ENCODE results near the gene OR4C5.
"Not testable (repeated sequence)": the region's sequence is repeated elsewhere in the genome, so short reads cannot be mapped to it uniquely, and the experiment has no call there.

The OR4C5 gene

DNA sequence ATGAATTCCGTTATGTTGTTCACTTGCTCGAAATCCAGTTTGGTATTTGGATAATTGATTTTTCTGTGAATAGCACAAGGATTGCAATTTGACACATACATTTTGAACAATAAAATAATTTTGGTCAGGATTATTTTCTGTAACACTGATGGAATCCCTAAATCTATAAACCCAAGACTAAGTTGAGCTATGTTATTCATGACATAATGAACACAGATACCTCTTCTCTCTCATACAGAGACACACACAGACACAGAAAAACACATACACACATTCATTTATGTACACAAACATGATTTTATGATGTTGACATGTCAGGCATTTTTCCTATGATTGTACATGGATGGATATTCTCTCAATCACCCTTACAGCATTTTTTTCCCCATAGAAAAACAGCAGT is at the start of gene OR4C5:
Gene OR4C5 (minus strand): TSS at position 101 of the 400 bp plus-strand sequence. CDS start 0 bp downstream, at position 101.
- Mint-ChIP-seq H3K27me3 (ENCODE audit: low read depth) (no peaks in the 10 kb centered on the region), H3K36me3 (ENCODE audit: low read depth) (no peaks in the 10 kb centered on the region), H3K4me3 (no peak within 1 kb of the TSS), H3K4me1 (ENCODE audit: low read depth) (no peaks in the 10 kb centered on the region), H3K27ac (no peak within 1 kb of the TSS), H3K9me3 (no peaks in the 10 kb centered on the region)

DNA sequence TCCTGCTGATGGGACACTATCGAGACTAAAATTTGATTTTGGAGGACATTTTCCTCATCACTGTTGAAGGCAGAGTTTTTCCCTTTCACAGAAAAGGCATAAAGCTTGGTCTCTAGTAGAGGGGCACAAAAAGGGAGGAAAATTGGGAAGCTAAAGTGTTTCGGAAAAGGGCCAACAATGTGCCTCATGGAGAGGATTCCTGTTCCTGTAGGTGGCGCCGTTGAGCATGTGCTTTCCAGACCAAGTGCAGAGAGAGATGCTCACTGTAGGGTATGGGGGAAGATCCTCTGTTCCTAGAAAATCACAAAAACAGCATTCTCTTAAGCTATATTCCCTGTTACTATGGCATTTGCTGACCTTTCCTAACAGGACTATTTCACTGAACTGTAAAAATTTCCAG is 18.4 kb upstream of the OR4C5 start:
- Mint-ChIP-seq H3K4me3 (no peak overlapping the region), H3K36me3 (ENCODE audit: low read depth) (no peaks in the 10 kb centered on the region), H3K27ac (no peak overlapping the region), H3K9me3 (peaks cover 23% of the 10 kb centered on the region), H3K4me1 (ENCODE audit: low read depth) (no peaks in the 10 kb centered on the region), H3K27me3 (ENCODE audit: low read depth) (no peaks in the 10 kb centered on the region)

- not testable (repeated sequence) for H3K36me3 Mint-ChIP-seq (ENCODE audit: low read depth); H3K27ac Mint-ChIP-seq; H3K4me1 Mint-ChIP-seq (ENCODE audit: low read depth); H3K27me3 Mint-ChIP-seq (ENCODE audit: low read depth); H3K4me3 Mint-ChIP-seq
- H3K9me3 Mint-ChIP-seq: peaks cover 23% of the 10 kb centered on the region
These were observed 17.9 kb upstream of the OR4C5 start for GRCh38 chr11:48384151-48384550.

- H3K27me3 Mint-ChIP-seq (ENCODE audit: low read depth); H3K36me3 Mint-ChIP-seq (ENCODE audit: low read depth); H3K4me1 Mint-ChIP-seq (ENCODE audit: low read depth); H3K4me3 Mint-ChIP-seq; H3K9me3 Mint-ChIP-seq; H3K27ac Mint-ChIP-seq: not testable (repeated sequence)
These were observed 5.0 kb downstream of the OR4C5 start for GRCh38 chr11:48361289-48361688.

DNA sequence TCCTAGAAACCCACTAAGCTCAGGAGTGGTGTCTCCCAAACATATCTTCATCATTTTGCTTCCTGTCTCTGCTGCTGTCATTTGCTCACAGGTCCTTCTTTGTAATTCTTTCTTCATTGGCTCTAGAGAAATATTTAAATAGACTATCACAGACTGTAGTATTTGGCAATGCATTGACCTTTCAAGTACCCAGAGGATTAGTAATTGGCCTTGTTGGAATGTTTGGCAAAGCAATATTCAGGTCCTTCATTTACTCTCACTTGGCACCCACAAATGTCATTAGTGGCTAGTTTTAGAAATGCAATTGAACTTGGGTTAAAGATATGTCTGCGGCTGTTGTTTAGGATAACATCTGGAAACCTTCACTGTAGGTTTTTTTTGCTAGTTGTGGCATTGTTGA is 11.6 kb downstream of the OR4C5 start:
- Mint-ChIP-seq H3K4me1 (ENCODE audit: low read depth) (no peaks in the 10 kb centered on the region), H3K27me3 (ENCODE audit: low read depth) (no peaks in the 10 kb centered on the region), H3K36me3 (ENCODE audit: low read depth) (no peaks in the 10 kb centered on the region), H3K9me3 (peaks cover 20% of the 10 kb centered on the region), H3K4me3 (no peak overlapping the region), H3K27ac (no peak overlapping the region)

DNA sequence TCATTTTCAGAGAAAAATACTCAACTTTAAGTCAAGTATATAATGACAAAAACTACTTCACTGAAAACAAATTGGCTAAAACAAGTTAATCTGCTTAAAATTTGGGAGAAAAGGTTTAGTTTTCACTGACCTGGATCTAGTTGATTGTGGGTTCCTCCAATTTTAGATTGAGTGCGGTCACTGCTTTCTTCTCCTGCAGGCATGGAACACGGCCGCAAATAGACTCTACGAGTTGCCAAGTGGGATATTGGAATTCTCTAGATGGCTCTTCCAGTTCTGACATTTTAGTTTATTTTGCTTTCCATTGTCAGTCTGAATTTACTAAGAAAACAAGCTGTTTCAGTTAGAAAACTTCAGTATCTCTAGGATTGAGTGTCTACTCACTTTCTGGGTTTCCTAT is 12.3 kb downstream of the OR4C5 start:
- H3K27ac Mint-ChIP-seq: no peak overlapping the region
- no peaks in the 10 kb centered on the region for H3K4me1 Mint-ChIP-seq (ENCODE audit: low read depth)
- H3K27me3 Mint-ChIP-seq (ENCODE audit: low read depth): no peaks in the 10 kb centered on the region
- H3K36me3 Mint-ChIP-seq (ENCODE audit: low read depth): no peaks in the 10 kb centered on the region
- H3K9me3 Mint-ChIP-seq: peaks cover 18% of the 10 kb centered on the region
- no peak overlapping the region for H3K4me3 Mint-ChIP-seq

- not testable (repeated sequence) for H3K27ac Mint-ChIP-seq; H3K27me3 Mint-ChIP-seq (ENCODE audit: low read depth); H3K4me3 Mint-ChIP-seq; H3K4me1 Mint-ChIP-seq (ENCODE audit: low read depth); H3K36me3 Mint-ChIP-seq (ENCODE audit: low read depth)
- peaks cover 27% of the 10 kb centered on the region for H3K9me3 Mint-ChIP-seq
These were observed 20.0 kb downstream of the OR4C5 start for GRCh38 chr11:48346286-48346685.

DNA sequence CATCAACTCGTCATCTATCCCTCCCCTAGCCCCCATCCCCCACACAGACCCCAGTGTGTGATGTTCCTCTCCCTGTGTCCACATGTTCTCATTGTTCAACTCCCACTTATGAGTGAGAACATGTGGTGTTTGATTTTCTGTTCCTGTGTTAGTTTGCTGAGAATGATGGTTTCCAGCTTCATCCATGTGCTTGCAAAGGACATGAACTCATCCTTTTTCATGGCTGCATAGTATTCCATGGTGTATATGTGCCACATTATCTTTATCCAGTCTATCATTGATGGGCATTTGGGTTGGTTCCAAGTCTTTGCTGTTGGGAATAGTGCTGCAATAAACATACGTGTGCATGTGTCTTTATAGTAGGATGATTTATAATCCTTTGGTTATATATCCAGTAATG is 23.8 kb downstream of the OR4C5 start:
- not testable (repeated sequence) for H3K4me3 Mint-ChIP-seq; H3K27ac Mint-ChIP-seq; H3K4me1 Mint-ChIP-seq (ENCODE audit: low read depth); H3K27me3 Mint-ChIP-seq (ENCODE audit: low read depth); H3K36me3 Mint-ChIP-seq (ENCODE audit: low read depth)
- peaks cover 13% of the 10 kb centered on the region for H3K9me3 Mint-ChIP-seq

DNA sequence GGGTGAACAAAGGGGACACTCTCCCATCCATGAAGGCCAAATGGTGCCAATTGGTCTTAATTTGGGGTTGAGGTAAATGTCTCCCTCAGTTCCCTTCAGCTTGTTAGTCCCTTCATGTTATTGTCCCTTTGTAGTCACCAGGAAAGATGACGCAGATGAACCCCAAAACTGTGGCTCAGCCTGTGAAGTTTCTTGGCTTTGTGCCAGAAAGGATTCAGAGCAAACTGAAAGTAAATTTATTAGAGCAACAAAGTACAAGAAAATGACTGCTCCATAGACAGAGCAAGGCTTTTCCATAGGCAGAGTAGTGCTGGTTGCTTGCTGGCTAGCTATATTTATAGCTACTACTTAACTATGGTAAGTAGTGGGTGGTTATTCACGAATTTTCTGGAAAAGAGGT is 24.8 kb downstream of the OR4C5 start:
- Mint-ChIP-seq H3K27me3 (ENCODE audit: low read depth) (no peaks in the 10 kb centered on the region), H3K36me3 (ENCODE audit: low read depth) (peaks cover 3% of the 10 kb centered on the region), H3K4me1 (ENCODE audit: low read depth) (no peaks in the 10 kb centered on the region), H3K27ac (no peak overlapping the region), H3K4me3 (no peak overlapping the region), H3K9me3 (peaks cover 10% of the 10 kb centered on the region)

GRCh38 chr11:48324620-48325019 is 41.6 kb downstream of the OR4C5 start, which contains the start of gene OR4C3:
TSS of gene OR4C3 (plus strand) at chr11:48324920. CDS start at chr11:48325022, 102 bp downstream.
- H3K27me3 Mint-ChIP-seq (ENCODE audit: low read depth); H3K4me1 Mint-ChIP-seq (ENCODE audit: low read depth); H3K36me3 Mint-ChIP-seq (ENCODE audit: low read depth); H3K4me3 Mint-ChIP-seq; H3K27ac Mint-ChIP-seq; H3K9me3 Mint-ChIP-seq: not testable (repeated sequence)

DNA sequence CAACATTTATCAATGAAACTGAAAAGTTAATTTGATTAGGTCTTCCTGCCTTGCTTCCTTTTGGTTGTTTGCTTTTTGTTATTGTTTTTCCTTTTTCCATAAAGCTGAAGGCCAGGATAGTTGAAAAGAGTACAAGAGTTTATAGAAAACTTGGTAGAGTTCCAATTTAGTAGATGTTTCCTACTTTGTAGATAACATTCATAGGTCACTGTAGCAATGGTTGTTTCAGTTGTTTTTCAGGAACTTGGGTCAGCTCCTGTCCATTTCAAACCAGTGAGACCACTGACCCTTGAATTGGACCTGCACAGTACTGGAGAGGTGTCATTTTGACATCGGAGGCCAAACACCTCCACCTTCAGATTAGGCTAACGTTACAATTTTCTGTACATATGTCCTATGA is 46.5 kb downstream of the OR4C5 start:
- not testable (repeated sequence) for H3K4me1 Mint-ChIP-seq (ENCODE audit: low read depth); H3K36me3 Mint-ChIP-seq (ENCODE audit: low read depth); H3K27ac Mint-ChIP-seq; H3K27me3 Mint-ChIP-seq (ENCODE audit: low read depth); H3K4me3 Mint-ChIP-seq; H3K9me3 Mint-ChIP-seq
